DND-41 (cell line): ENCODE data around the gene EEF2K.

Experiments
- ATAC-seq: fragments of 200-7000 bp; cut with Tn5 transposase; 3 replicates; pipeline ENCODE4 v1.9.1; 2021; ENCODE audit warnings: low read depth; ENCODE audit not compliant: insufficient read depth
- DNase-seq: peaks from one replicate; pipeline ENCODE4 v3.0.0-alpha.2; 2020
- H2AFZ ChIP-seq: 2 replicates; pipeline ENCODE4 v1.6.0; 2012; ENCODE audit warnings: low read depth, low read length
- H3K27ac ChIP-seq: 2 replicates; pipeline ENCODE4 v1.5.1; 2012; ENCODE audit warnings: low read length, inconsistent platforms
- H3K27me3 ChIP-seq: fragments of 200-600 bp; sonication (generic); 2 replicates; pipeline ENCODE4 v1.6.0; 2012; ENCODE audit warnings: low read length, mild to moderate bottlenecking, inconsistent platforms; ENCODE audit not compliant: insufficient read depth, poor library complexity
- H3K36me3 ChIP-seq: 2 replicates; pipeline ENCODE4 v1.5.1; 2012; ENCODE audit warnings: low read length, inconsistent platforms; ENCODE audit not compliant: insufficient read depth
- H3K4me1 ChIP-seq: 2 replicates; pipeline ENCODE4 v1.5.1; 2012; ENCODE audit warnings: mild to moderate bottlenecking, low read length; ENCODE audit not compliant: insufficient read depth
- H3K4me2 ChIP-seq: 2 replicates; pipeline ENCODE4 v1.6.0; 2012; ENCODE audit warnings: mild to moderate bottlenecking, moderate library complexity, low read length, inconsistent platforms; ENCODE audit not compliant: insufficient read depth
- H3K4me3 ChIP-seq, 2 experiments: fragments of 200-600 bp in 1 of 2; shearing (Covaris generic) in 1 of 2; 2 replicates each; pipeline ENCODE4 v1.5.1; 2012 to 2016; ENCODE audit warnings: inconsistent platforms in 2 of 2, low read length in 2 of 2, mild to moderate bottlenecking in 2 of 2, low read depth in 1 of 2, moderate library complexity in 1 of 2
- H3K79me2 ChIP-seq: 2 replicates; pipeline ENCODE4 v1.6.0; 2012; ENCODE audit warnings: low read length, inconsistent platforms; ENCODE audit not compliant: insufficient read depth
- H3K9ac ChIP-seq: 2 replicates; pipeline ENCODE4 v1.6.0; 2012; ENCODE audit warnings: low read depth, mild to moderate bottlenecking, inconsistent platforms, low read length, moderate library complexity
- H3K9me3 ChIP-seq: 2 replicates; pipeline ENCODE4 v1.5.1; 2012; ENCODE audit warnings: low read length, moderate library complexity, mild to moderate bottlenecking, inconsistent platforms; ENCODE audit not compliant: insufficient read depth, severe bottlenecking
- H4K20me1 ChIP-seq: 2 replicates; pipeline ENCODE4 v1.6.0; 2012; ENCODE audit warnings: low read length; ENCODE audit not compliant: insufficient read depth
- CTCF ChIP-seq: IDR thresholded peaks from 2 replicates; pipeline ENCODE4 v1.5.1; 2012; ENCODE audit warnings: borderline replicate concordance, low read length, moderate library complexity, mild to moderate bottlenecking; ENCODE audit not compliant: poor library complexity, severe bottlenecking; ENCODE audit errors: extremely low read depth
- EZH2 ChIP-seq: IDR thresholded peaks from 3 replicates; pipeline ENCODE4 v1.6.1; 2012; ENCODE audit warnings: borderline replicate concordance, low read depth, mild to moderate bottlenecking, moderate library complexity, low read length, inconsistent platforms; ENCODE audit not compliant: severe bottlenecking

EEF2K gene

GRCh38 chr16:22326771-22327445, 120.8 kb downstream of the EEF2K start:
- Histone ChIP-seq H4K20me1 (peaks cover 42% of the 10 kb centered on the region), H3K4me3 (no peak overlapping the region), H3K27me3 (no peaks in the 10 kb centered on the region), H3K79me2 (peaks cover 6% of the 10 kb centered on the region; the same call in 1 of the 2 replicates), H3K36me3 (peaks cover 99% of the 10 kb centered on the region), H3K4me1 (no peaks in the 10 kb centered on the region), H3K9ac (no peak overlapping the region), H3K4me2 (no peak overlapping the region), H3K27ac (no peak overlapping the region), H2AFZ (no peak overlapping the region), H3K9me3 (no peaks in the 10 kb centered on the region)
- no peak for ATAC-seq
- no peak for DNase-seq
- TF ChIP-seq EZH2 (no peak), CTCF (no peak)

GRCh38 chr16:22327446-22327775, 121.3 kb downstream of the EEF2K start:
- no peaks in the 10 kb centered on the region for H3K9me3 ChIP-seq
- H3K36me3 ChIP-seq, result peaks cover 99% of the 10 kb centered on the region
- TF ChIP-seq EZH2 (no peak), CTCF (no peak)
- H3K27ac ChIP-seq, result no peak overlapping the region
- peaks cover 37% of the 10 kb centered on the region for H4K20me1 ChIP-seq
- H3K79me2 ChIP-seq, result 0 out of 2 replicates have a peak, but pooled peaks cover under 1% of the 10 kb centered on the region
- no peak for ATAC-seq
- no peaks in the 10 kb centered on the region for H3K4me1 ChIP-seq
- no peaks in the 10 kb centered on the region for H3K27me3 ChIP-seq
- H2AFZ ChIP-seq, result no peak overlapping the region
- H3K4me2 ChIP-seq, result no peak overlapping the region
- no peak overlapping the region for H3K4me3 ChIP-seq
- H3K9ac ChIP-seq, result no peak overlapping the region
- DNase-seq, result no peak

- H3K9me3 ChIP-seq, result no peaks in the 10 kb centered on the region
- H4K20me1 ChIP-seq, result peaks cover 31% of the 10 kb centered on the region
Observed at GRCh38 chr16:22328081-22328725, 122.1 kb downstream of the EEF2K start.

More at GRCh38 chr16:22328081-22328725, 122.1 kb downstream of the EEF2K start:
- DNase-seq (no peak), ATAC-seq (no peak)
- Histone ChIP-seq H3K27me3 (no peaks in the 10 kb centered on the region), H3K9ac (no peak overlapping the region), H3K4me3 (no peak overlapping the region), H3K4me2 (no peak overlapping the region), H2AFZ (no peak overlapping the region), H3K36me3 (peaks cover 98% of the 10 kb centered on the region), H3K79me2 (no peaks in the 10 kb centered on the region), H3K4me1 (no peaks in the 10 kb centered on the region), H3K27ac (no peak overlapping the region)
- no peak for TF ChIP-seq CTCF
- no peak for TF ChIP-seq EZH2
